ENCODE measurements around the gene MYH14.
"Not testable (repeated sequence)": the region's sequence is repeated elsewhere in the genome, so short reads cannot be mapped to it uniquely, and the experiment has no call there.

MYH14 gene

GRCh38 chr19:50334741-50335421, 131.5 kb downstream of the MYH14 start:
- Histone ChIP-seq H3K4me1 (ENCODE audit: low read length) (peaks cover 91% of the 10 kb centered on the region), H3K36me3 (replicated peaks; ENCODE audit: low read depth, low read length) (peaks cover 76% of the 10 kb centered on the region), H3K27me3 (ENCODE audit: low read depth, low read length) (no peaks in the 10 kb centered on the region), H3K4me2 (ENCODE audit: low read length) (peak overlapping the region; percentile 28), H3K9me3 (ENCODE audit: insufficient read depth, low read length) (0 out of 2 replicates have a peak, but pooled peaks cover 13% of the 10 kb centered on the region), H3K27ac (ENCODE audit: low read length) (peak overlapping the region; percentile 97), H3K4me3 (ENCODE audit: low read length) (0 out of 2 replicates have a peak overlapping the region, but pooled peaks have one; percentile 15), H4K20me1 (ENCODE audit: insufficient read depth, low read length) (peaks cover 63% of the 10 kb centered on the region), H3K79me2 (ENCODE audit: low read length) (peaks cover 60% of the 10 kb centered on the region), H2AFZ (ENCODE audit: low read depth, low read length) (no peak overlapping the region), H3K9ac (ENCODE audit: low read length) (no peak overlapping the region)
- no peak for TF ChIP-seq EZH2phosphoT487 (IDR thresholded peaks at IDR 0.05; ENCODE audit: low read depth)

- H3K27ac ChIP-seq (ENCODE audit: low read length) = peak overlapping the region; percentile 35
- not testable (repeated sequence) for H2AFZ ChIP-seq (ENCODE audit: low read depth, low read length); H3K27me3 ChIP-seq (ENCODE audit: low read depth, low read length); H3K9ac ChIP-seq (ENCODE audit: low read length); H3K4me3 ChIP-seq (ENCODE audit: low read length)
- peaks cover 97% of the 10 kb centered on the region for H3K36me3 ChIP-seq (replicated peaks; ENCODE audit: low read depth, low read length)
- H4K20me1 ChIP-seq (ENCODE audit: insufficient read depth, low read length) = peaks cover 81% of the 10 kb centered on the region
- peaks cover 82% of the 10 kb centered on the region for H3K79me2 ChIP-seq (ENCODE audit: low read length)
- peaks cover 95% of the 10 kb centered on the region for H3K4me1 ChIP-seq (ENCODE audit: low read length)
- H3K4me2 ChIP-seq (ENCODE audit: low read length) = peak overlapping the region; percentile 12; the same call in 1 of the 2 replicates
- H3K9me3 ChIP-seq (ENCODE audit: insufficient read depth, low read length) = peaks cover 29% of the 10 kb centered on the region
Measured at GRCh38 chr19:50337031-50337430, 133.6 kb downstream of the MYH14 start.

GRCh38 chr19:50340331-50340730, 136.9 kb downstream of the MYH14 start:
- peak overlapping the region; percentile 64 for H3K4me2 ChIP-seq (ENCODE audit: low read length)
- H3K4me3 ChIP-seq (ENCODE audit: low read length) = peak overlapping the region; percentile 78
- peaks cover 33% of the 10 kb centered on the region for H3K9me3 ChIP-seq (ENCODE audit: insufficient read depth, low read length)
- H4K20me1 ChIP-seq (ENCODE audit: insufficient read depth, low read length) = peaks cover 62% of the 10 kb centered on the region
- peaks cover 82% of the 10 kb centered on the region for H3K36me3 ChIP-seq (replicated peaks; ENCODE audit: low read depth, low read length)
- peak overlapping the region; percentile 94; the same call in 1 of the 2 replicates for H3K9ac ChIP-seq (ENCODE audit: low read length)
- no peaks in the 10 kb centered on the region for H3K27me3 ChIP-seq (ENCODE audit: low read depth, low read length)
- H3K79me2 ChIP-seq (ENCODE audit: low read length) = peaks cover 89% of the 10 kb centered on the region
- no peak for TF ChIP-seq CTCF (IDR thresholded peaks at IDR 0.05; ENCODE audit: low read depth, low read length)
- TF ChIP-seq EZH2phosphoT487 (IDR thresholded peaks at IDR 0.05; ENCODE audit: low read depth) = no peak
- peaks cover 81% of the 10 kb centered on the region for H3K4me1 ChIP-seq (ENCODE audit: low read length)
- no peak overlapping the region for H2AFZ ChIP-seq (ENCODE audit: low read depth, low read length)
- H3K27ac ChIP-seq (ENCODE audit: low read length) = peak overlapping the region; percentile 92

GRCh38 chr19:50341091-50341564, 137.7 kb downstream of the MYH14 start:
- H3K9ac ChIP-seq (ENCODE audit: low read length) = peak overlapping the region; percentile 94
- H3K9me3 ChIP-seq (ENCODE audit: insufficient read depth, low read length) = peaks cover 33% of the 10 kb centered on the region
- no peak overlapping the region for H2AFZ ChIP-seq (ENCODE audit: low read depth, low read length)
- peaks cover 56% of the 10 kb centered on the region for H4K20me1 ChIP-seq (ENCODE audit: insufficient read depth, low read length)
- H3K4me2 ChIP-seq (ENCODE audit: low read length) = peak overlapping the region; percentile 64
- H3K4me3 ChIP-seq (ENCODE audit: low read length) = peak overlapping the region; percentile 78
- H3K27me3 ChIP-seq (ENCODE audit: low read depth, low read length) = no peaks in the 10 kb centered on the region
- peaks cover 85% of the 10 kb centered on the region for H3K79me2 ChIP-seq (ENCODE audit: low read length)
- peak overlapping the region; percentile 92 for H3K27ac ChIP-seq (ENCODE audit: low read length)
- H3K4me1 ChIP-seq (ENCODE audit: low read length) = peaks cover 82% of the 10 kb centered on the region
- peaks cover 75% of the 10 kb centered on the region for H3K36me3 ChIP-seq (replicated peaks; ENCODE audit: low read depth, low read length)
- TF ChIP-seq CTCF (IDR thresholded peaks at IDR 0.05; ENCODE audit: low read depth, low read length) (no peak), EZH2phosphoT487 (IDR thresholded peaks at IDR 0.05; ENCODE audit: low read depth) (no peak)

- Histone ChIP-seq H3K4me1 (ENCODE audit: low read length) (peaks cover 83% of the 10 kb centered on the region), H3K4me2 (ENCODE audit: low read length) (peak overlapping the region; percentile 64), H4K20me1 (ENCODE audit: insufficient read depth, low read length) (peaks cover 20% of the 10 kb centered on the region), H3K27ac (ENCODE audit: low read length) (peak overlapping the region; percentile 92), H3K36me3 (replicated peaks; ENCODE audit: low read depth, low read length) (peaks cover 40% of the 10 kb centered on the region), H3K27me3 (ENCODE audit: low read depth, low read length) (no peaks in the 10 kb centered on the region), H3K4me3 (ENCODE audit: low read length) (peak overlapping the region; percentile 78), H3K9me3 (ENCODE audit: insufficient read depth, low read length) (peaks cover 26% of the 10 kb centered on the region), H2AFZ (ENCODE audit: low read depth, low read length) (no peak overlapping the region), H3K9ac (ENCODE audit: low read length) (peak overlapping the region; percentile 94), H3K79me2 (ENCODE audit: low read length) (peaks cover 59% of the 10 kb centered on the region)
- no peak for TF ChIP-seq CTCF (IDR thresholded peaks at IDR 0.05; ENCODE audit: low read depth, low read length)
- 0 out of 2 replicates have a peak, but pooled peaks have one; percentile 49 for TF ChIP-seq EZH2phosphoT487 (IDR thresholded peaks at IDR 0.05; ENCODE audit: low read depth)
Measured at GRCh38 chr19:50344661-50345318, 141.4 kb downstream of the MYH14 start.

- H3K4me1 ChIP-seq (ENCODE audit: low read length) = peaks cover 83% of the 10 kb centered on the region
- H4K20me1 ChIP-seq (ENCODE audit: insufficient read depth, low read length); H2AFZ ChIP-seq (ENCODE audit: low read depth, low read length); H3K9me3 ChIP-seq (ENCODE audit: insufficient read depth, low read length); H3K27me3 ChIP-seq (ENCODE audit: low read depth, low read length): not testable (repeated sequence)
- H3K9ac ChIP-seq (ENCODE audit: low read length) = peak overlapping the region; percentile 72
- peak overlapping the region; percentile 92 for H3K27ac ChIP-seq (ENCODE audit: low read length)
- peak overlapping the region; percentile 58 for H3K4me2 ChIP-seq (ENCODE audit: low read length)
- peaks cover 40% of the 10 kb centered on the region for H3K79me2 ChIP-seq (ENCODE audit: low read length)
- peaks cover 16% of the 10 kb centered on the region for H3K36me3 ChIP-seq (replicated peaks; ENCODE audit: low read depth, low read length)
- H3K4me3 ChIP-seq (ENCODE audit: low read length) = peak overlapping the region; percentile 18; the same call in 1 of the 2 replicates
Measured at GRCh38 chr19:50347089-50347581, 143.7 kb downstream of the MYH14 start.
